OCI-LY7 (cell line): ENCODE data around the gene OLFML2B.

ENCODE experiments used
- CTCF ChIP-seq: fragments of 200-600 bp; sonication (generic); conservative IDR thresholded peaks from 2 replicates; pipeline ENCODE4 v1.5.1; 2014; ENCODE audit warnings: mild to moderate bottlenecking, antibody characterized with exemption, low read length, moderate library complexity, mixed read lengths
- EZH2phosphoT487 ChIP-seq: fragments of 200-600 bp; sonication (generic); IDR thresholded peaks from 2 replicates; pipeline ENCODE4 v1.6.1; 2018; ENCODE audit warnings: low read depth, borderline replicate concordance, mild to moderate bottlenecking, mixed run types, antibody characterized with exemption, low read length, moderate library complexity, mixed read lengths

- TF ChIP-seq CTCF (no peak), EZH2phosphoT487 (no peak)
Observed at GRCh38 chr1:162067466-162067865, 43.8 kb upstream of the OLFML2B start.
